OCI-LY1 (cell line): ENCODE data around the gene DMD.

Experiments used
- H2AFZ ChIP-seq: fragments of 200-600 bp; sonication (generic), shearing (Covaris generic); 2 replicates; pipeline ENCODE4 v1.6.0; 2014; ENCODE audit warnings: antibody characterized with exemption, mild to moderate bottlenecking, low read length
- H3F3A ChIP-seq: fragments of 200-600 bp; sonication (generic), shearing (Covaris generic); 2 replicates; pipeline ENCODE4 v1.6.0; 2014; ENCODE audit warnings: mild to moderate bottlenecking, antibody characterized with exemption, low read length, moderate library complexity; ENCODE audit not compliant: insufficient read depth
- H3K27ac ChIP-seq: fragments of 200-600 bp; sonication (generic); 2 replicates; pipeline ENCODE4 v1.5.1; 2014; ENCODE audit warnings: low read length, mixed run types, mild to moderate bottlenecking, low read depth; ENCODE audit not compliant: poor library complexity, severe bottlenecking
- H3K27me3 ChIP-seq: fragments of 200-600 bp; sonication (generic); 2 replicates; pipeline ENCODE4 v1.6.0; 2014; ENCODE audit warnings: antibody characterized with exemption, mild to moderate bottlenecking, low read length, moderate library complexity; ENCODE audit not compliant: insufficient read depth
- H3K36me3 ChIP-seq: fragments of 200-600 bp; sonication (generic); 2 replicates; pipeline ENCODE4 v1.6.1; 2014; ENCODE audit warnings: mild to moderate bottlenecking, antibody characterized with exemption, low read length, moderate library complexity, mixed read lengths; ENCODE audit not compliant: insufficient read depth
- H3K4me1 ChIP-seq: fragments of 200-600 bp; sonication (generic); 2 replicates; pipeline ENCODE4 v1.5.1; 2014; ENCODE audit warnings: mild to moderate bottlenecking, low read length, moderate library complexity; ENCODE audit not compliant: insufficient read depth, severe bottlenecking
- H3K4me2 ChIP-seq: fragments of 200-600 bp; sonication (generic), shearing (Covaris generic); 2 replicates; pipeline ENCODE4 v1.6.1; 2014; ENCODE audit warnings: low read length
- H3K4me3 ChIP-seq: fragments of 200-600 bp; sonication (generic); 2 replicates; pipeline ENCODE4 v1.5.1; 2014; ENCODE audit warnings: low read length, low read depth, mild to moderate bottlenecking, mixed read lengths; ENCODE audit not compliant: poor library complexity, severe bottlenecking
- H3K79me2 ChIP-seq: fragments of 200-600 bp; shearing (Covaris generic); 2 replicates; pipeline ENCODE4 v1.6.1; 2016; ENCODE audit warnings: mixed run types, low read length, mixed read lengths; ENCODE audit not compliant: insufficient read depth
- H3K9ac ChIP-seq: fragments of 200-600 bp; sonication (generic), shearing (Covaris generic); 2 replicates; pipeline ENCODE4 v1.6.1; 2014; ENCODE audit warnings: mild to moderate bottlenecking, low read length, mixed read lengths
- H3K9me2 ChIP-seq: fragments of 200-600 bp; sonication (generic), shearing (Covaris generic); 2 replicates; pipeline ENCODE4 v1.6.1; 2014; ENCODE audit warnings: low read depth, mild to moderate bottlenecking, low read length, mixed read lengths
- H3K9me3 ChIP-seq: fragments of 200-600 bp; shearing (Covaris generic); 2 replicates; pipeline ENCODE4 v1.6.1; 2014; ENCODE audit warnings: low read length, mixed read lengths
- H4K20me1 ChIP-seq: fragments of 200-600 bp; sonication (generic), shearing (Covaris generic); 2 replicates; pipeline ENCODE4 v1.6.0; 2016; ENCODE audit warnings: mild to moderate bottlenecking, low read length; ENCODE audit not compliant: insufficient read depth
- CTCF ChIP-seq: fragments of 200-600 bp; sonication (generic), shearing (Covaris generic); IDR thresholded peaks from 2 replicates; pipeline ENCODE4 v1.5.1; 2017; ENCODE audit warnings: mild to moderate bottlenecking, antibody characterized with exemption, low read length, moderate library complexity, mixed read lengths
- EZH2 ChIP-seq: fragments of 200-600 bp; sonication (generic), shearing (Covaris generic); IDR thresholded peaks from 2 replicates; pipeline ENCODE4 v1.8.0; 2017; ENCODE audit warnings: borderline replicate concordance, mixed run types, mild to moderate bottlenecking, antibody characterized with exemption, low read length, moderate library complexity, mixed read lengths

DMD gene

GRCh38 chrX:31440546-31440945, 1770.8 kb downstream of the DMD start:
- no peak overlapping the region for H3K27ac ChIP-seq
- H3K79me2 ChIP-seq = no peaks in the 10 kb centered on the region
- H3K27me3 ChIP-seq = no peaks in the 10 kb centered on the region
- H2AFZ ChIP-seq = no peak overlapping the region
- no peaks in the 10 kb centered on the region for H3K4me1 ChIP-seq
- no peaks in the 10 kb centered on the region for H3K9me3 ChIP-seq
- TF ChIP-seq EZH2 (no peak), CTCF (no peak)
- no peaks in the 10 kb centered on the region for H3K9me2 ChIP-seq
- H4K20me1 ChIP-seq = no peaks in the 10 kb centered on the region
- no peak overlapping the region for H3K4me2 ChIP-seq
- no peak overlapping the region for H3K9ac ChIP-seq
- no peak overlapping the region for H3K4me3 ChIP-seq
- no peaks in the 10 kb centered on the region for H3F3A ChIP-seq
- no peaks in the 10 kb centered on the region for H3K36me3 ChIP-seq

- Histone ChIP-seq H3K9ac (no peak overlapping the region), H3K27ac (no peak overlapping the region), H3K4me1 (no peaks in the 10 kb centered on the region), H4K20me1 (no peaks in the 10 kb centered on the region), H3K9me2 (no peaks in the 10 kb centered on the region), H3K4me3 (no peak overlapping the region), H3K4me2 (no peak overlapping the region), H3K27me3 (no peaks in the 10 kb centered on the region), H3F3A (no peaks in the 10 kb centered on the region), H2AFZ (no peak overlapping the region), H3K9me3 (no peaks in the 10 kb centered on the region), H3K36me3 (no peaks in the 10 kb centered on the region), H3K79me2 (no peaks in the 10 kb centered on the region)
- TF ChIP-seq CTCF (no peak), EZH2 (no peak)
Observed at GRCh38 chrX:31436424-31436823, 1774.9 kb downstream of the DMD start.

GRCh38 chrX:31435592-31435991, 1775.8 kb downstream of the DMD start:
- no peaks in the 10 kb centered on the region for H3F3A ChIP-seq
- no peaks in the 10 kb centered on the region for H3K79me2 ChIP-seq
- no peak overlapping the region for H3K9ac ChIP-seq
- no peak overlapping the region for H3K4me3 ChIP-seq
- H3K27me3 ChIP-seq = no peaks in the 10 kb centered on the region
- H3K27ac ChIP-seq = no peak overlapping the region
- H2AFZ ChIP-seq = no peak overlapping the region
- no peaks in the 10 kb centered on the region for H3K9me2 ChIP-seq
- no peaks in the 10 kb centered on the region for H3K36me3 ChIP-seq
- H4K20me1 ChIP-seq = no peaks in the 10 kb centered on the region
- H3K4me1 ChIP-seq = no peaks in the 10 kb centered on the region
- no peak for TF ChIP-seq CTCF
- TF ChIP-seq EZH2 = no peak
- H3K9me3 ChIP-seq = no peaks in the 10 kb centered on the region
- H3K4me2 ChIP-seq = no peak overlapping the region
